Stimulated activated CD8-positive, alpha-beta memory T cell treated with anti-CD3 and anti-CD28 coated beads, Interleukin-4, amount 100 ng/mL, for 4 hours (primary cell): Measurements from ENCODE around the gene ADGRB2.

Source experiments
- DNase-seq, 2 donors: peaks; one replicate each; pipeline ENCODE4 v3.0.0-alpha.2; 2020; ENCODE audit warnings: low read depth in 2 of 2, low spot score in 1 of 2

The ADGRB2 gene

DNA sequence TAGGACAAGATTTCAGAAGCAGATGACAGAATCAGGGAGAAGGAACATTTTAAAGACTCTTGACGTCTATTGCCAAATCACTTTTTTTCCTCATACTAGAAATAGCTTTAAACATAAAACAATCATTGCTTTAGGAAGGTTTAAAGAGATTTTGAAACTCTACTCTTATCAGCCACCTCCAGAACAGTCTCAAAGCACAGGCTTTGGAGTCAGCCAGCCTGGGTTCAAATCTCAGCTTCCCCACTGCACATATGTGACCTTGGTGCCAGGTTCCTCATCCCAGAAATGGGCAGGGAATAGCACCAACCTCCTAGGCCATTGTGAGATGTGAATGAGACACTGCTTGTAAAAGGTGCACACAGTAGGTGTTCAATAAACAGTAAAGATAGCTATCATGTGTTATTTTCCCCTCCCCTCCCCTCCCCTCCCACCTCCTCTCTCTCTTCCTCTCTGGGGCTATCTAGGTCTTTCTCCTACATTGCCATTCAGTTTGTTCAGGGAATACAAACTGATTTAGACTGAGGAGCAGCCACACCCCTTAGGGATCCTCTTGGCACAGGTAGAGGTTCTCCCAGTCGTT lies 31.0 kb upstream of the ADGRB2 start:
- DNase-seq, result no peak

DNA sequence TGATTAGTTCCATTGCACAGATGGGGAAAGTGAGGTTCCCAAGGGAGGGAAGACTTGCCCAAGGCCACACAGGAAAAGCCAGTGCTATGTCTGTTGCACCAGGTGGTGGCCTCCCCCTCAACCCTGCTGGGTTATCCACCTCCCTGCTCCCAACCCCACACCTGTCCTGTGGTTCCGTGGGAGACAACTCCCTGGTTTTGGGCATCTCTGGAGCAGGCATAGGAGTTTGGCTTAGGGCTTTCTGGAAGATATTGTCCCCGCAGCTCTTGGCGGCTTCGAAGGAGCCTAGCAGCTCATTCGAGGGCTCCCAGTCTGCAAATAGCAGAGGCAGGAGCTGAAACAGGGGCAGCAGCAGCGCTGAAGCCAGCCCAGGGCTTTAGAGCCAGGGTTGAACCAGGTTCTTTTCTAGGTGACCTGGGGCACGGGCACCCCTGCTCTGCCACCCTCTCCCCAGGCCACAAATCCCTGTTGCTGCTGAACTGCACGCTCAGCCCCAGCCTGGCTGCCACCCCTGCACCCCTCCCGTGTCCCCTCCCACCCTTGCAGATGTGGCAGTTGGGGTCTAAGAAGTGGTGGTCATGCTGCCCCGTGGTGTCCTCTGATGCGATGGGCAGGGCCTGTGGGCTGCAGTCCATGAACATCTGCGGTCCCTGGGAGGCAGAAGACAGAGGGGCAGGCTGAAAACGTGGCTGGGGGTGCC lies 29.6 kb upstream of the ADGRB2 start:
- no peak for DNase-seq

DNA sequence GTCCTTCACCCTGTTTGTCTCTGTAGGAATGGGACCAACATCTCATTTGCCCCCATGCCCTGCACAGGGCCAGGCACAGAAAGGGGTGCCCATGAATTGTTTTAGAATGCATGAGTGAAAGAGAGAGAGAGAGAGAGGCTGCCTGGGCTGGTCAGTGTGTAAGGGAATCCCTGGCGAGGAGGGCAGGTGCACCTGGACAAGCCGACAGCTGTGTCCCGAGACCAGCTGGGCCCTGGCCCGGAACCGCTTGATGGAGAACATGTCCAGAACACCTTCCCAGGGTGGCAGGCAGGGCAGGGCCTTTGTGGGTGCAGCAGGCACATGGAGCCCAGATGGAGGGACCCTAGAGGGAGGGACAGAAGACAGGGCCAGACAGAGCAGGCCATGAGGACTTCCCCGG lies 28.9 kb upstream of the ADGRB2 start:
- no peak for DNase-seq

DNA sequence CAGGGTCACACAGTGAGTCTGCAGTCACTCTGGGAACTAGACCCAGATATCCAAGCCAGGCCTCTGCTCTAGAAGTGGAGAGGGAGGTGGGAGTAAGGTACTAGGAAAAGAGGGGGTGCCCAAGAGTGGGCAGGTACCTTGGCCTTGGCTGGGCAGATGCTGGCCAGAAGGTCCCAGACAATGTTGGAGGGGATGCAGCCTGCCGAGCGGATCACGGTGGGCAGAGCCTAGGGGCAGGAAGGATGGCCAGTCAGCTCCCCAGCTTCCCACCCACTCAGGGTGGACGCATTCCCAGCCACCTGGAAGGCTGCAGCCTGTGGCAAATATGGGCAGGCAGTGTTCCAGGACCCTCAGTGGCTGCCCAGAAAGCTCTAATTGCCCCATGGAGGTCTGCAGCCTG lies 28.4 kb upstream of the ADGRB2 start:
- DNase-seq, result no peak

DNA sequence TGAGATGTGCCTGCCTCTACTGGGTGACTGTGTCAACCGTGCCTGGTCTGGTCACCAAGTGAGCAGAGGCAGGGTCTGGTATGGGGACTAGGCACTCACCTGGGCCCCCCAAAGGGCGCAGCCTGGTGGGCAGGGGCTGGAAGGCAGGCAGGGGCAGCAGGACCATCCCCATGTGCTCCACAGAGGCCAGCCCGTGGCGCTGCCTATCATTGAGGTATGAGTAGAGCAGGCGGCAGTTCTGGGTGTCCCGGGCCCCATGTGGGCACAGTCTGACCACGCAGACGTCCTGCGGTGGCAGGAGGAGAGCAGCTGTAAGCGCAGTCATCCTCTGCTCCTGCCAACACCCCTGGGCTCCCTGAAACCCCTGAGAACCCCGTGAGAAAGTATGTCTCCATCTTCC lies 28.0 kb upstream of the ADGRB2 start:
- DNase-seq, result no peak

DNA sequence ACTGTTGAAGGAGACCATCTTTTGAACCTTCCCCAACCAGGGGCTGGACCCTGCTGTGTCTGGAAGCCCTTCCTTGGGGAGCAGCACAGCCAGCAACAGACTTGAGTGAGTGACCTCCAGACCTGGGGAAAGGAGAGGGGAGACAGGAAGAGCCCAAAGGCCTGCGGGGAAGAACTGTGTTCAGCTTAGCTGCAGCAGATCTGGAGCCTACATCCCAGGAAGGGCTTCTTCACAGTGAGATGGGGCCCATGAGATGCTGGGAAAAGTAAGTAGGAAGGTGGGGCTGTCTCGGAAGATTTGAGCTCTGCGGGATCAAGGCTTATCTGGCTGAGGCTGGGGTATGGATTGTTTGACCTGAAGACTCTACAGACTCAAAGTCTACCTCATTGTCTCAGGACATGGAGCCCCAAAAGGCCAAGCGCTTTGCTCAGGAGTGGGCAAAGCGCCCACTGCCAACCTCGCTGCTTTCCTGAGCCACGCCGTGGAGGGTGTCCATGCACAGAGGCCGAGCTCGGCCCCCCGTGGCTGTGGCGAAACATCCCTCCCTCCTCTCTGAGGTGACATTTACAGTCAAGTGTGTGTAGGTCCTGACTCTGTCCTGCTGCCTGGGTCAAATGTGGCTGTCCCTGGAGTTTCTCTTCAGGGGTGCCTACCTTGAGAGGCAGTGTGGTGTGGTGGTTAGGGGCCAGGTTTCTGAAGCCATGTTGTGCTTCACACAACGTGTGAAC lies 27.2 kb upstream of the ADGRB2 start:
- no peak for DNase-seq

DNA sequence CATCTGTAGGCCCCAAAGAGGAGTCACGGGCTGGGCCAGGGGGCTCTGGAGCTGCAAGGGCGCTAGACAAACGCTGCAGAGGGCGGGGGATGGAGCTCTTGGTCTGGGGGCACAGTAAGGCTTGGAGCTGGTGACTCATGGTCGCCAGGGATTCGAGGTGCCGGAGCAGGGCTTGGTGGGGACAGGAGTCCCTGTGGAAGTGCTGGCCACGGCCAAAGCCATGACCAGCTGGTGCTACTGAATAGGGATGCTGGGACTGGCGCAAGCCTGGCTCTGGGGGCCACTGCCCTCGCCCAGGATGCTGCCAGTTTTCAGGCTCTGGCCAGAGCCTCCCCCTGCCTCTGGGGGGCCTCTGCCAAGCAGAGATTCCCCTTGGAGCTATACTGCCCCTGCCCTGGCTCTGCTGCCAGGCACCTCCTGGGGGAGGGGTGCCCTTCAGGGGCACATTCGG lies 26.5 kb upstream of the ADGRB2 start:
- no peak for DNase-seq

- no peak for DNase-seq
Observed at GRCh38 chr1:31790140-31790539, 26.0 kb upstream of the ADGRB2 start.

- DNase-seq, result peak; percentile 87 to 95
Observed at GRCh38 chr1:31789259-31790065, 25.3 kb upstream of the ADGRB2 start.

GRCh38 chr1:31788825-31789256 lies 24.7 kb upstream of the ADGRB2 start:
- DNase-seq, result no peak

- DNase-seq, result peak; percentile 72 to 77
Observed at GRCh38 chr1:31788138-31788824, 24.1 kb upstream of the ADGRB2 start.

GRCh38 chr1:31787786-31788137 lies 23.6 kb upstream of the ADGRB2 start:
- DNase-seq, result no peak

- no peak for DNase-seq
Observed at GRCh38 chr1:31787261-31787660, 23.1 kb upstream of the ADGRB2 start.

GRCh38 chr1:31786366-31787060 lies 22.4 kb upstream of the ADGRB2 start:
- no peak for DNase-seq

- no peak for DNase-seq
Observed at GRCh38 chr1:31785947-31786290, 21.8 kb upstream of the ADGRB2 start.

- DNase-seq, result no peak
Observed at GRCh38 chr1:31785020-31785946, 21.1 kb upstream of the ADGRB2 start.

GRCh38 chr1:31784356-31785019 lies 20.3 kb upstream of the ADGRB2 start:
- no peak for DNase-seq

DNA sequence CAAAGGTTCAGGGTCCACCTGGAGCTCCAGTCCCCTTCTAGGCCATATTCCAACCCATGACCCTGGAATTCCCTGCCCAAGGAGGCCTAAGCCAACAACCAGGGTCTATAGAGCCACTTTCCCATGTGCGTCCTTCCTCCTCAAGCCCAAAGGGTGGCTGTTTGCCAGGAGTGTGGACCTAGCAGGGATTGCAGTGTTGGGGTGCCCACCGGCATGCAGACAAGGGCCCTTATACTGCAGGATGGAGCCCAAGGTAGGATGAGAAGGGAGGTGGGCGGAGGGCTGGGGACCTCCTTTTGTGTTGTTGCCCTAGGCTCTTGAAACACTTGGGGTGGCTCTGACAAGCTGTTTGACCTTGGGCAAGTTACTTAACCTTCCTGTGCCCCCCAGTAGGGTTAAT lies 19.7 kb upstream of the ADGRB2 start:
- no peak for DNase-seq
